DLD1 (cell line): Measurements from ENCODE around the gene NRARP.

Source experiments
- in situ Hi-C: cut with HindIII; loops from 2 replicates; pipeline ENCODE4 v1.10.0; 2017; ENCODE audit warnings: low sequenced_read_pairs

Gene NRARP

GRCh38 chr9:137278721-137279711 lies 23.1 kb downstream of the NRARP start:
- in situ Hi-C loops: no loop called here

- in situ Hi-C loops: no loop called here
Measured at GRCh38 chr9:137278061-137278701, 23.9 kb downstream of the NRARP start.

- in situ Hi-C loops: no loop called here
Measured at GRCh38 chr9:137277329-137278041, 24.6 kb downstream of the NRARP start, which contains the start of gene TOR4A. TSS of gene TOR4A (plus strand) at chr9:137277726. CDS start at chr9:137278690, 964 bp downstream.

GRCh38 chr9:137276473-137277328 lies 25.4 kb downstream of the NRARP start:
- in situ Hi-C loops: no loop called here

GRCh38 chr9:137275588-137276472 lies 26.2 kb downstream of the NRARP start:
- in situ Hi-C loops: no loop called here

GRCh38 chr9:137275203-137275587 lies 26.9 kb downstream of the NRARP start:
- in situ Hi-C loops: no loop called here

- in situ Hi-C loops: no loop called here
Measured at GRCh38 chr9:137273611-137274320, 28.3 kb downstream of the NRARP start.

- in situ Hi-C loops: no loop called here
Measured at GRCh38 chr9:137273095-137273490, 29.0 kb downstream of the NRARP start.

- in situ Hi-C loops: no loop called here
Measured at GRCh38 chr9:137272241-137273094, 29.6 kb downstream of the NRARP start.

- in situ Hi-C loops: no loop called here
Measured at GRCh38 chr9:137271696-137272076, 30.4 kb downstream of the NRARP start.

GRCh38 chr9:137270929-137271695 lies 31.0 kb downstream of the NRARP start:
- in situ Hi-C loops: no loop called here

GRCh38 chr9:137269231-137269772 lies 32.8 kb downstream of the NRARP start:
- in situ Hi-C loops: no loop called here

- in situ Hi-C loops: no loop called here
Measured at GRCh38 chr9:137268538-137269201, 33.4 kb downstream of the NRARP start.

GRCh38 chr9:137267933-137268355 lies 34.1 kb downstream of the NRARP start:
- in situ Hi-C loops: no loop called here

GRCh38 chr9:137266585-137267453 lies 35.3 kb downstream of the NRARP start:
- in situ Hi-C loops: no loop called here
